ENCODE results near the gene FHIP1A.

- no peak for TF ChIP-seq POLR2A (IDR thresholded peaks at IDR 0.05)
- TF ChIP-seq CTCF (IDR thresholded peaks at IDR 0.05) = no peak
Observed at GRCh38 chr4:151432654-151433053, 23.7 kb downstream of the FHIP1A start.
